ENCODE results near the gene LETM1.
"Not testable (repeated sequence)": the region's sequence is repeated elsewhere in the genome, so short reads cannot be mapped to it uniquely, and the experiment has no call there.

LETM1 gene

DNA sequence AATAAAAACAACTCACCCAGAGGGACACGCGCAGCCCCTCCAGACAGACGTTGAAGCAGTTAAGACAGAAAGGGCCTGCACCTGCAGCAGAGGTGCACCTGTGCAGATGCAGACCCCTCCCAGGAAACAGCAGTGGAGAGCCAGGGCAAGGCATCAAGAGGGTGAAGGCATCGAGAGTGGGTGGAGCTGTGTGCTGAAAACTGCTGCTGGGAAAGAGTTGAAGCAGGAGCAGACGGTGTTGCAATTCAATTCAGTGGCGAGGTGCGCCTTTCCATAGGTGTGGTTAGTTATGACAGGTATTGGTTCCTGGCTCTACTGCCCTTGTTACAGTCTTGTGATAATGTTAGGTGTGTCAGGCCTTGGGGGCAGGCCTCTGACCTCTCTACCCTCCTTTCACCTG, 16.7 kb downstream of the LETM1 start:
- H3K27ac ChIP-seq = no peak overlapping the region
- TF ChIP-seq, protein P1, sequence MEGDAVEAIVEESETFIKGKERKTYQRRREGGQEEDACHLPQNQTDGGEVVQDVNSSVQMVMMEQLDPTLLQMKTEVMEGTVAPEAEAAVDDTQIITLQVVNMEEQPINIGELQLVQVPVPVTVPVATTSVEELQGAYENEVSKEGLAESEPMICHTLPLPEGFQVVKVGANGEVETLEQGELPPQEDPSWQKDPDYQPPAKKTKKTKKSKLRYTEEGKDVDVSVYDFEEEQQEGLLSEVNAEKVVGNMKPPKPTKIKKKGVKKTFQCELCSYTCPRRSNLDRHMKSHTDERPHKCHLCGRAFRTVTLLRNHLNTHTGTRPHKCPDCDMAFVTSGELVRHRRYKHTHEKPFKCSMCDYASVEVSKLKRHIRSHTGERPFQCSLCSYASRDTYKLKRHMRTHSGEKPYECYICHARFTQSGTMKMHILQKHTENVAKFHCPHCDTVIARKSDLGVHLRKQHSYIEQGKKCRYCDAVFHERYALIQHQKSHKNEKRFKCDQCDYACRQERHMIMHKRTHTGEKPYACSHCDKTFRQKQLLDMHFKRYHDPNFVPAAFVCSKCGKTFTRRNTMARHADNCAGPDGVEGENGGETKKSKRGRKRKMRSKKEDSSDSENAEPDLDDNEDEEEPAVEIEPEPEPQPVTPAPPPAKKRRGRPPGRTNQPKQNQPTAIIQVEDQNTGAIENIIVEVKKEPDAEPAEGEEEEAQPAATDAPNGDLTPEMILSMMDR (conservative IDR thresholded peaks at IDR 0.05) = no peak

DNA sequence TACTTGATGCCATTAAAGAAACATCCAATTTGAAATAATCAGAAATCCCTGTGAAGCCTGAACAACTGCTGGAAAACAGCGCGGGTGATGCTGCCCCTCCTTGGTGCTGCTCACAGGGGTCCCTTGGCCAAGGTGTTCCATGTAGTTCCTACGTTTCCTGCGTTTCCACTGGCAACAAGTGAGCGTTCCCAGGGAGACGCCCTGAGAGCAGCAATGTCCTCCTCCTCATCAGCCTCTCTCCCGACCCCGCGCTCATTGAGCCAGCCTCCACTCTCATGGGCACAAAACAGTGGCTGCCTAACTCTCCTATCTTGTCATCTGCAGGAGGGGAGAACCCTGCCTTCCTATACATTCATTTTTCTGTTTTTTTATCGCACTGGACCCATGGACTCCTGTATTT, 18.9 kb downstream of the LETM1 start:
- TF ChIP-seq, protein P1 (conservative IDR thresholded peaks at IDR 0.05) = no peak
- H3K27ac ChIP-seq = no peak overlapping the region

- no peak overlapping the region for H3K27ac ChIP-seq
- TF ChIP-seq, protein P1 (conservative IDR thresholded peaks at IDR 0.05) = no peak
Observed at GRCh38 chr4:1836650-1837049, 19.3 kb downstream of the LETM1 start.

- not testable (repeated sequence) for H3K27ac ChIP-seq
Observed at GRCh38 chr4:1835836-1836235, 20.1 kb downstream of the LETM1 start.

DNA sequence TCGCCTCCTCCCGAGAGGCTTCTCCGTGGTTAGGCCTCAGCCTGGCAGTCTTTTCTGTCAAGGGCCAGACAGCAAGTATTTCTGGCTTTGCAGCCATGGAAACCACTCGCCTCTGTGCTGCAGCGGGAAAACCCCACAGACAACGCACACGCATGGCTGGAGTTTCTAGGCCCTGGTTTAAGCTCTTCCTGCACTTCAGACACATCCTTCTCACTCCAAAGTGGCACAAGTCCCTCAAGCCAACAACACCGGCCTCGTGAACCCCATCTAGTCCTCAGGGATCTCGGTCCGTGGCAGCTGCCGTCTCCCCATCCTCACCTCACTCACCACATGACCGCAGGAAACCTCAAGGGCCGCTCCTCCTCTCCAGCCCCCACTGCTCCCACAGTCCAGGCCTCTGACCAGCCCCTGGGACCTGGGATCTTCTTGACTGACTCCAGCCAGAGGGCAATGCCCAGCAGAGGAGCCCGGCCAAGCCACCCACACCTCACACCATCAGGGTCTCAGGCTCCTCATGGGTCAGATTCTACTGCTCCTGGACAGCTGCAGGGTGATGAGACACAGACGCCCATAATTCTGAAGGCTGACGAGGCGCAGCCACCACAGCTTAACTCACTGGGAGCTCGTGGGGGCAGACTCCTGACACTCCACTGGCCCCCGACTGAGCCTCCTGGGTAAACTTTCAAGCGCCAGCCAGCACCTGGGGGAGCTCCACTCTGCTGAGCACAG, 21.7 kb downstream of the LETM1 start:
- TF ChIP-seq, protein P1 (conservative IDR thresholded peaks at IDR 0.05) = no peak
- no peak overlapping the region for H3K27ac ChIP-seq

GRCh38 chr4:1833307-1834046, 22.5 kb downstream of the LETM1 start:
- H3K27ac ChIP-seq = no peak overlapping the region
- TF ChIP-seq, protein P1 (conservative IDR thresholded peaks at IDR 0.05) = no peak

DNA sequence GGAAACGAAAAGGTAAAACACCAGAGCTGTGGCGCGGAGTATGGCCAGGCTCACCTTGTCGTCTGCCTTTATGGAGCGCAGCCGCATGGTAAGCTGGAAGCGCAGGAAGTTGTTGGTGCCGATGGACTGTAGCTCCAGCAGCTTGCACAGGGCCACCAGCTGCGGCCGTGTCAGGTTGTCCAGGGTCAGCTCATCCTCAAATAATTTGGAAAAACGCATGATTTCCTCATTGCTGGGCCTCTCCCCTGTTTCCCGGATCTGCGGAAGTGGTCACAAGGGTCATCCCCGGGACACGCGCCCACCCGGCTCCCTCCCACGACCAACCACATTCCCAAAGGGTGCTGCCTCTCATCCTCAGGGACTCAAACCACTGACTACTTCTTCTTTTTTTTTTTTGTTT, 23.3 kb downstream of the LETM1 start:
- no peak overlapping the region for H3K27ac ChIP-seq
- TF ChIP-seq, protein P1 (conservative IDR thresholded peaks at IDR 0.05) = no peak

- H3K27ac ChIP-seq = no peak overlapping the region
- TF ChIP-seq, protein P1 (conservative IDR thresholded peaks at IDR 0.05) = no peak
Observed at GRCh38 chr4:1831331-1831730, 24.6 kb downstream of the LETM1 start.
